ENCODE results near the gene CBFA2T2.

DNA sequence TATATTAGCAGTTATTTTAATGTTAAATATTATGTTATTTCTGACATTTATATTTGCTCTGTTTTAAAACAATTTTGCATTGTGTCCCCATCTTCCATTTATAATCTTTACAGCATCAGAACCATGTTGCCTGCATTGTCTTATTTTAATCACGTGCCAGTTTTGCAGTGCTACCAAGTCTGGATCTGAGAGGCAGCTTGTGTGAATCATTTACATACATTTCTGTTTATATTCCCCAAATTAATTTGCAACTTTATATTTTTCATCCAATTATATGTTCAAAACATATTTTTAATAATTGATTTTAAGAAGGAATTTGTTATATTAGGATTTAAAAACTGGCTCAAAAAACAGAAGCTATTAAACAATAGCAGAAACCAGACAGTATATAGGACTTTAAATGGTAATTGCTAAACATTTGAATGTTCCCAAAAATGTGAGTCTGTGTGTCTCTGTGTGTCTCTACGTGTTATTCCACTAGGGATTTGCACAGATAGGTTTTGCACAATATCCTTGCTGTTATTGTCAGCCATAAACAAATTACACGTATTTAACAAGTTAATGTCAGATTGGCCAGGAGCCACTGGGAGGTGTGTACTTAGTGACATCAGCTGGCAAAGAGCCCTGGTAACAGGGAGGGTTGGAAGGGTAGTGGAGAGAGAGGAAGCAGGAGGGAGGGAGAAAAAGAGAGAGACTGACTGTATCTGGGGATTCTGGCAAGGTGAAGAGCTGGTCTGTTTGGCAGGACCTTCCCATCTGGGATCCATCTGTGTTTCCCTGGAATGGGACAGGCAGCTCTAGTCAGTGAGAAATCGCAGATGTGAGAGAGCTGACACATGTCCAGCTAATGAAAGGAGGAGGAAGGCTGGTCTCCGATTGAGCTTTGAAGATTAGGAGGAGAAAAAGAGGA, 72.1 kb downstream of the CBFA2T2 start:
- TF ChIP-seq CTCF (IDR thresholded peaks at IDR 0.05), result peak in 2 of 6 experiments; percentile 24 to 35
- TF ChIP-seq POLR2A (IDR thresholded peaks at IDR 0.05), result no peak
